HEK293 (cell line): ENCODE data around the gene CSNK1G1.

Experiments
- EGR2 ChIP-seq: fragments of 450-650 bp; formaldehyde crosslinking; IDR thresholded peaks from 2 replicates; pipeline ENCODE4 v1.5.1; 2016; ENCODE audit warnings: low read depth, missing biosample characterization, missing genetic modification characterization
- GLI4 ChIP-seq: fragments of 450-650 bp; formaldehyde crosslinking; IDR thresholded peaks from 2 replicates; pipeline ENCODE4 v1.5.1; 2016; ENCODE audit warnings: missing biosample characterization, missing genetic modification characterization
- IKZF3 ChIP-seq: fragments of 450-650 bp; IDR thresholded peaks from 2 replicates; pipeline ENCODE4 v1.5.0; 2018; ENCODE audit warnings: missing biosample characterization, mild to moderate bottlenecking, missing genetic modification characterization, moderate library complexity
- KLF1 ChIP-seq: fragments of 450-650 bp; formaldehyde crosslinking; IDR thresholded peaks from 2 replicates; pipeline ENCODE4 v1.5.1; 2016; ENCODE audit warnings: missing biosample characterization, missing genetic modification characterization
- KLF8 ChIP-seq: fragments of 450-650 bp; formaldehyde crosslinking; IDR thresholded peaks from 2 replicates; pipeline ENCODE4 v1.5.1; 2016; ENCODE audit warnings: missing biosample characterization, missing genetic modification characterization
- MYNN ChIP-seq: fragments of 450-650 bp; formaldehyde crosslinking; IDR thresholded peaks from 2 replicates; pipeline ENCODE4 v1.5.1; 2016; ENCODE audit warnings: missing biosample characterization, missing genetic modification characterization, borderline replicate concordance
- PRDM6 ChIP-seq: fragments of 450-650 bp; formaldehyde crosslinking; IDR thresholded peaks from 2 replicates; pipeline ENCODE4 v1.5.1; 2017; ENCODE audit warnings: missing biosample characterization, missing genetic modification characterization
- SCRT2 ChIP-seq: fragments of 450-650 bp; formaldehyde crosslinking; IDR thresholded peaks from 2 replicates; pipeline ENCODE4 v1.5.1; 2016; ENCODE audit warnings: missing biosample characterization, missing genetic modification characterization
- SETDB1 ChIP-seq: IDR thresholded peaks from one replicate; pipeline ENCODE4 v1.6.1; 2017; ENCODE audit warnings: mild to moderate bottlenecking, low read length, moderate library complexity, mixed read lengths; ENCODE audit not compliant: insufficient read length
- SP2 ChIP-seq: fragments of 450-650 bp; formaldehyde crosslinking; IDR thresholded peaks from 2 replicates; pipeline ENCODE4 v1.5.1; 2016; ENCODE audit warnings: missing biosample characterization, missing genetic modification characterization
- TRIM28 ChIP-seq: IDR thresholded peaks from 2 replicates; pipeline ENCODE4 v1.6.1; 2011; ENCODE audit warnings: low read length, control low read depth, borderline replicate concordance
- ZFP69B ChIP-seq: fragments of 450-650 bp; formaldehyde crosslinking; IDR thresholded peaks from 2 replicates; pipeline ENCODE4 v1.5.1; 2016; ENCODE audit warnings: missing biosample characterization, missing genetic modification characterization
- ZNF114 ChIP-seq: fragments of 450-650 bp; formaldehyde crosslinking; IDR thresholded peaks from 2 replicates; pipeline ENCODE4 v1.5.0; 2017; ENCODE audit warnings: missing biosample characterization, missing genetic modification characterization
- ZNF132 ChIP-seq: fragments of 450-650 bp; formaldehyde crosslinking; IDR thresholded peaks from 2 replicates; pipeline ENCODE4 v1.5.1; 2017; ENCODE audit warnings: missing biosample characterization, missing genetic modification characterization, borderline replicate concordance
- ZNF148 ChIP-seq: fragments of 450-650 bp; formaldehyde crosslinking; IDR thresholded peaks from 2 replicates; pipeline ENCODE4 v1.5.0; 2017; ENCODE audit warnings: missing biosample characterization, missing genetic modification characterization, borderline replicate concordance
- ZNF157 ChIP-seq: fragments of 450-650 bp; formaldehyde crosslinking; IDR thresholded peaks from 2 replicates; pipeline ENCODE4 v1.5.1; 2016; ENCODE audit warnings: missing biosample characterization, missing genetic modification characterization
- ZNF211 ChIP-seq: fragments of 450-650 bp; formaldehyde crosslinking; IDR thresholded peaks from 2 replicates; pipeline ENCODE4 v1.5.1; 2016; ENCODE audit warnings: low read depth, missing biosample characterization, missing genetic modification characterization
- ZNF302 ChIP-seq: fragments of 450-650 bp; formaldehyde crosslinking; IDR thresholded peaks from 2 replicates; pipeline ENCODE4 v1.5.1; 2016; ENCODE audit warnings: missing biosample characterization, missing genetic modification characterization, low read depth
- ZNF501 ChIP-seq: fragments of 450-650 bp; formaldehyde crosslinking; IDR thresholded peaks from 2 replicates; pipeline ENCODE4 v1.5.1; 2016; ENCODE audit warnings: missing biosample characterization, missing genetic modification characterization
- ZNF596 ChIP-seq: fragments of 450-650 bp; IDR thresholded peaks from 2 replicates; pipeline ENCODE4 v1.5.0; 2018; ENCODE audit warnings: missing biosample characterization, mild to moderate bottlenecking, missing genetic modification characterization, moderate library complexity
- ZNF626 ChIP-seq: fragments of 450-650 bp; sonication (Bioruptor Pico); formaldehyde crosslinking; IDR thresholded peaks from 2 replicates; pipeline ENCODE4 v1.5.1; 2018; ENCODE audit warnings: missing biosample characterization, missing genetic modification characterization, inconsistent platforms
- ZNF654 ChIP-seq: fragments of 450-650 bp; formaldehyde crosslinking; IDR thresholded peaks from 2 replicates; pipeline ENCODE4 v1.5.1; 2016; ENCODE audit warnings: low read depth, missing biosample characterization, missing genetic modification characterization
- TF ChIP-seq, protein P1 (sequence below): fragments of 450-650 bp; formaldehyde crosslinking; conservative IDR thresholded peaks from 2 replicates; pipeline ENCODE4 v1.5.1; 2016; ENCODE audit warnings: low read depth, missing biosample characterization, missing genetic modification characterization
- TF ChIP-seq, protein P2 (sequence below): fragments of 450-650 bp; formaldehyde crosslinking; IDR thresholded peaks from 2 replicates; pipeline ENCODE4 v1.5.1; 2016; ENCODE audit warnings: missing biosample characterization, missing genetic modification characterization
- TF ChIP-seq, protein P3 (sequence below): fragments of 450-650 bp; formaldehyde crosslinking; IDR thresholded peaks from 2 replicates; pipeline ENCODE4 v1.5.1; 2016; ENCODE audit warnings: missing biosample characterization, missing genetic modification characterization
- TF ChIP-seq, protein P4 (sequence below): fragments of 450-650 bp; formaldehyde crosslinking; IDR thresholded peaks from 2 replicates; pipeline ENCODE4 v1.5.1; 2016; ENCODE audit warnings: missing biosample characterization, missing genetic modification characterization

Gene CSNK1G1

GRCh38 chr15:64149424-64149823 lies 206.5 kb downstream of the CSNK1G1 start (continued):
- TF ChIP-seq PRDM6 (tag by site-specific recombination) (no peak), GLI4 (tag by site-specific recombination) (no peak), ZNF654 (tag by site-specific recombination) (peak; percentile 15; the same call in 1 of the 2 replicates), SP2 (tag by site-specific recombination) (no peak), ZNF596 (tag by site-specific recombination) (no peak), ZNF148 (tag by site-specific recombination) (no peak), SETDB1 (no peak), SCRT2 (tag by site-specific recombination) (no peak), ZNF626 (tag by site-specific recombination) (no peak), ZNF501 (tag by site-specific recombination) (no peak), ZFP69B (tag by site-specific recombination) (no peak), ZNF211 (no peak), ZNF114 (tag by site-specific recombination) (no peak), ZNF302 (no peak), IKZF3 (no peak), EGR2 (tag by site-specific recombination) (no peak), TRIM28 (no peak), MYNN (tag by site-specific recombination) (no peak), KLF8 (tag by site-specific recombination) (no peak), KLF1 (tag by site-specific recombination) (no peak), ZNF132 (tag by site-specific recombination) (no peak), ZNF157 (no peak)
- TF ChIP-seq, protein P1, sequence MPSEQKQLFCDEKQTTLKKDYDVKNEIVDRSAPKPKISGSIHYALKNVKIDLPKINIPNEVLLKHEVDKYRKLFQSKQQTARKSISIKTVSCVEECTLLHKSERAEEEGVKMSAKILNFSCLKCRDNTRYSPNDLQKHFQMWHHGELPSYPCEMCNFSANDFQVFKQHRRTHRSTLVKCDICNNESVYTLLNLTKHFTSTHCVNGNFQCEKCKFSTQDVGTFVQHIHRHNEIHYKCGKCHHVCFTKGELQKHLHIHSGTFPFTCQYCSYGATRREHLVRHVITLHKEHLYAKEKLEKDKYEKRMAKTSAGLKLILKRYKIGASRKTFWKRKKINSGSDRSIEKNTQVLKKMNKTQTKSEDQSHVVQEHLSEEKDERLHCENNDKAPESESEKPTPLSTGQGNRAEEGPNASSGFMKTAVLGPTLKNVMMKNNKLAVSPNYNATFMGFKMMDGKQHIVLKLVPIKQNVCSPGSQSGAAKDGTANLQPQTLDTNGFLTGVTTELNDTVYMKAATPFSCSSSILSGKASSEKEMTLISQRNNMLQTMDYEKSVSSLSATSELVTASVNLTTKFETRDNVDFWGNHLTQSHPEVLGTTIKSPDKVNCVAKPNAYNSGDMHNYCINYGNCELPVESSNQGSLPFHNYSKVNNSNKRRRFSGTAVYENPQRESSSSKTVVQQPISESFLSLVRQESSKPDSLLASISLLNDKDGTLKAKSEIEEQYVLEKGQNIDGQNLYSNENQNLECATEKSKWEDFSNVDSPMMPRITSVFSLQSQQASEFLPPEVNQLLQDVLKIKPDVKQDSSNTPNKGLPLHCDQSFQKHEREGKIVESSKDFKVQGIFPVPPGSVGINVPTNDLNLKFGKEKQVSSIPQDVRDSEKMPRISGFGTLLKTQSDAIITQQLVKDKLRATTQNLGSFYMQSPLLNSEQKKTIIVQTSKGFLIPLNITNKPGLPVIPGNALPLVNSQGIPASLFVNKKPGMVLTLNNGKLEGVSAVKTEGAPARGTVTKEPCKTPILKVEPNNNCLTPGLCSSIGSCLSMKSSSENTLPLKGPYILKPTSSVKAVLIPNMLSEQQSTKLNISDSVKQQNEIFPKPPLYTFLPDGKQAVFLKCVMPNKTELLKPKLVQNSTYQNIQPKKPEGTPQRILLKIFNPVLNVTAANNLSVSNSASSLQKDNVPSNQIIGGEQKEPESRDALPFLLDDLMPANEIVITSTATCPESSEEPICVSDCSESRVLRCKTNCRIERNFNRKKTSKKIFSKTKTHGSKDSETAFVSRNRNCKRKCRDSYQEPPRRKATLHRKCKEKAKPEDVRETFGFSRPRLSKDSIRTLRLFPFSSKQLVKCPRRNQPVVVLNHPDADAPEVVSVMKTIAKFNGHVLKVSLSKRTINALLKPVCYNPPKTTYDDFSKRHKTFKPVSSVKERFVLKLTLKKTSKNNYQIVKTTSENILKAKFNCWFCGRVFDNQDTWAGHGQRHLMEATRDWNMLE = no peak
- TF ChIP-seq, protein P2, sequence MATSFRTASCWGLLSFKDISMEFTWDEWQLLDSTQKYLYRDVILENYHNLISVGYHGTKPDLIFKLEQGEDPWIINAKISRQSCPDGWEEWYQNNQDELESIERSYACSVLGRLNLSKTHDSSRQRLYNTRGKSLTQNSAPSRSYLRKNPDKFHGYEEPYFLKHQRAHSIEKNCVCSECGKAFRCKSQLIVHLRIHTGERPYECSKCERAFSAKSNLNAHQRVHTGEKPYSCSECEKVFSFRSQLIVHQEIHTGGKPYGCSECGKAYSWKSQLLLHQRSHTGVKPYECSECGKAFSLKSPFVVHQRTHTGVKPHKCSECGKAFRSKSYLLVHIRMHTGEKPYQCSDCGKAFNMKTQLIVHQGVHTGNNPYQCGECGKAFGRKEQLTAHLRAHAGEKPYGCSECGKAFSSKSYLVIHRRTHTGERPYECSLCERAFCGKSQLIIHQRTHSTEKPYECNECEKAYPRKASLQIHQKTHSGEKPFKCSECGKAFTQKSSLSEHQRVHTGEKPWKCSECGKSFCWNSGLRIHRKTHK (tag by site-specific recombination) = no peak
- TF ChIP-seq, protein P3, sequence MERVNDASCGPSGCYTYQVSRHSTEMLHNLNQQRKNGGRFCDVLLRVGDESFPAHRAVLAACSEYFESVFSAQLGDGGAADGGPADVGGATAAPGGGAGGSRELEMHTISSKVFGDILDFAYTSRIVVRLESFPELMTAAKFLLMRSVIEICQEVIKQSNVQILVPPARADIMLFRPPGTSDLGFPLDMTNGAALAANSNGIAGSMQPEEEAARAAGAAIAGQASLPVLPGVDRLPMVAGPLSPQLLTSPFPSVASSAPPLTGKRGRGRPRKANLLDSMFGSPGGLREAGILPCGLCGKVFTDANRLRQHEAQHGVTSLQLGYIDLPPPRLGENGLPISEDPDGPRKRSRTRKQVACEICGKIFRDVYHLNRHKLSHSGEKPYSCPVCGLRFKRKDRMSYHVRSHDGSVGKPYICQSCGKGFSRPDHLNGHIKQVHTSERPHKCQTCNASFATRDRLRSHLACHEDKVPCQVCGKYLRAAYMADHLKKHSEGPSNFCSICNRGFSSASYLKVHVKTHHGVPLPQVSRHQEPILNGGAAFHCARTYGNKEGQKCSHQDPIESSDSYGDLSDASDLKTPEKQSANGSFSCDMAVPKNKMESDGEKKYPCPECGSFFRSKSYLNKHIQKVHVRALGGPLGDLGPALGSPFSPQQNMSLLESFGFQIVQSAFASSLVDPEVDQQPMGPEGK (tag by site-specific recombination) = no peak
- TF ChIP-seq, protein P4, sequence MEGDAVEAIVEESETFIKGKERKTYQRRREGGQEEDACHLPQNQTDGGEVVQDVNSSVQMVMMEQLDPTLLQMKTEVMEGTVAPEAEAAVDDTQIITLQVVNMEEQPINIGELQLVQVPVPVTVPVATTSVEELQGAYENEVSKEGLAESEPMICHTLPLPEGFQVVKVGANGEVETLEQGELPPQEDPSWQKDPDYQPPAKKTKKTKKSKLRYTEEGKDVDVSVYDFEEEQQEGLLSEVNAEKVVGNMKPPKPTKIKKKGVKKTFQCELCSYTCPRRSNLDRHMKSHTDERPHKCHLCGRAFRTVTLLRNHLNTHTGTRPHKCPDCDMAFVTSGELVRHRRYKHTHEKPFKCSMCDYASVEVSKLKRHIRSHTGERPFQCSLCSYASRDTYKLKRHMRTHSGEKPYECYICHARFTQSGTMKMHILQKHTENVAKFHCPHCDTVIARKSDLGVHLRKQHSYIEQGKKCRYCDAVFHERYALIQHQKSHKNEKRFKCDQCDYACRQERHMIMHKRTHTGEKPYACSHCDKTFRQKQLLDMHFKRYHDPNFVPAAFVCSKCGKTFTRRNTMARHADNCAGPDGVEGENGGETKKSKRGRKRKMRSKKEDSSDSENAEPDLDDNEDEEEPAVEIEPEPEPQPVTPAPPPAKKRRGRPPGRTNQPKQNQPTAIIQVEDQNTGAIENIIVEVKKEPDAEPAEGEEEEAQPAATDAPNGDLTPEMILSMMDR (tag by site-specific recombination) = peak; percentile 57; the same call in 1 of the 2 replicates
- TF ChIP-seq, all 188 proteins: peak for 6
